Adrenal gland (tissue), 12 donors: ENCODE measurements around the gene CAMTA1. TPM values are rescaled to one million over a fixed set of nuclear protein-coding genes. Genes with fewer than 3 reads are reported as not detected.

Experiments used
- DNase-seq, 7 donors: peaks; one replicate each; pipeline ENCODE4 v3.0.0-alpha.2; 2019 to 2020
- H3K27ac ChIP-seq, 5 donors: fragments of 200-600 bp; sonication (generic) in 4 of 5; 1 replicate in 3 of 5; 2 replicates in 2 of 5; pipeline versions ENCODE4 v1.5.1 to v1.8.0; 2016 to 2020; ENCODE audit warnings: mild to moderate bottlenecking in 1 of 5
- H3K27me3 ChIP-seq: fragments of 200-600 bp; 2 replicates; pipeline ENCODE4 v1.8.0; 2021
- H3K36me3 ChIP-seq, 2 donors: fragments of 200-600 bp; replicated peaks in 1 of 2; 1 replicate in 1 of 2; 2 replicates in 1 of 2; pipeline versions ENCODE4 v1.5.1 to v1.8.0; 2018 to 2022
- H3K4me1 ChIP-seq, 2 donors: fragments of 200-600 bp; replicated peaks in 1 of 2; 1 replicate in 1 of 2; 2 replicates in 1 of 2; pipeline versions ENCODE4 v1.5.1 to v1.8.0; 2018 to 2021
- H3K4me3 ChIP-seq, 4 donors: fragments of 200-600 bp; sonication (generic) in 3 of 4; one replicate each; pipeline ENCODE4 v1.5.1; 2016 to 2018
- H3K9me3 ChIP-seq, 3 donors: fragments of 200-600 bp; sonication (generic) in 1 of 3; replicated peaks in 1 of 3; 1 replicate in 2 of 3; 2 replicates in 1 of 3; pipeline versions ENCODE4 v1.5.1 to v1.8.0; 2016 to 2021
- POLR2A ChIP-seq, 2 donors: fragments of 450-650 bp; IDR thresholded peaks; one replicate each; pipeline ENCODE4 v1.6.1; 2017; ENCODE audit warnings: antibody characterized with exemption in 2 of 2, mild to moderate bottlenecking in 2 of 2, moderate library complexity in 1 of 2
- WGBS, 4 donors: extraction: QIAGEN DNeasy Blood & Tissue Kit in 2 of 4; methylation state at CpG; one replicate each; pipeline versions ENCODE4 v1.1.5 to v1.1.7; 2013 to 2017; 5-methylcytosine and 5-hydroxymethylcytosine counted together
- intact Hi-C, 2 donors: fragments of 100-400 bp; cut with DNase I; formaldehyde crosslinking; loops; one replicate each; pipeline versions ENCODE4 v1.14.1 to v1.15.0; 2022 to 2023
- polyA plus RNA-seq, 3 donors: library from polyadenylated mRNA; stranded (reverse); fragments of 200-250 nt in 2 of 3; fragments of 350-450 nt in 1 of 3; fragmentation: Illumina TruSeq in 1 of 3; extraction: RNeasy Lipid Tissue Mini Kit (QIAGEN cat#74804) in 1 of 3; gene quantifications; one replicate each; pipeline ENCODE4 v1.2.3, GENCODE V29; 2013 to 2014
- total RNA-seq, 9 donors: library from RNA; depleted of rRNA in 4 of 9; stranded (reverse); fragments of >200 nt in 4 of 9; fragments of 120-200 nt in 1 of 9; fragmentation: NEBNext Ultra II Directional in 1 of 9; extraction: Animal tissue kit (Norgen Biotek cat#: 25700) in 1 of 9; gene quantifications; one replicate each; pipeline versions ENCODE4 v1.1.0 to v1.2.4, GENCODE V29; 2013 to 2023
- TF ChIP-seq, protein P1 (sequence below), 6 experiments: fragments of 450-650 bp in 4 of 6; fragments of 200-600 bp in 2 of 6; sonication (generic) in 1 of 6; IDR thresholded peaks; 1 replicate in 5 of 6; 2 replicates in 1 of 6; pipeline versions ENCODE4 v1.5.1 to v1.8.0; 2016 to 2021; ENCODE audit warnings: antibody characterized with exemption in 6 of 6, mild to moderate bottlenecking in 2 of 6, moderate library complexity in 1 of 6
- donor health status: healthy with polysubstance abuse.
- donor health status: Bipolar disorder and iron deficiency.
- donor health status: DM: yes; HTN: yes; CAD: no.
- donor health status: DM: no; HTN: no; CAD: no.
- donor health status: DM: no; HTN: no; CAD: no.
- donor health status: DM: yes; HTN: yes; CAD: no.

The CAMTA1 gene
- total and polyA plus RNA-seq, 12 donors, result 62.9 to 141 (median 96.9) TPM

DNA sequence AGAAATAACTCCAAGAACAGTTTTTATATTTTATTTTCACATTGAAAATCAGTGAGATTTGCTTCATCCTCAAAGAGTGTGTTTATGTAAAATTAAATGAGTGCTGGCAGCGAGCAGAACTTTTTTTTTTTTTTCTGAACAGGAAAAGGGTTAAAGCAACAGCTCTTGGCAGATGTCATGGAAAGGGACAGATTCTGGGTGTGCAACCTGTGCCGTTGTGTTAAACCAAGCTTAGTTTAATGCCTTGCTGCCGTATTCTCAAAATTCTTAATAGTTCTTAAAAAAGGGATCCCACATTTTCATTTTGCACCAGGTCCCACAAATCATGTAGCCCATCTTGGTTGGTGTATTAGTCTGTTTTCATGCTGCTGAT, 758.5 kb downstream of the CAMTA1 start:
- no peak overlapping the region for H3K4me3 ChIP-seq
- intact Hi-C loops, result no loop called here
- no peaks in the 10 kb centered on the region for H3K9me3 ChIP-seq
- no peaks in the 10 kb centered on the region for H3K36me3 ChIP-seq
- TF ChIP-seq, protein P1, sequence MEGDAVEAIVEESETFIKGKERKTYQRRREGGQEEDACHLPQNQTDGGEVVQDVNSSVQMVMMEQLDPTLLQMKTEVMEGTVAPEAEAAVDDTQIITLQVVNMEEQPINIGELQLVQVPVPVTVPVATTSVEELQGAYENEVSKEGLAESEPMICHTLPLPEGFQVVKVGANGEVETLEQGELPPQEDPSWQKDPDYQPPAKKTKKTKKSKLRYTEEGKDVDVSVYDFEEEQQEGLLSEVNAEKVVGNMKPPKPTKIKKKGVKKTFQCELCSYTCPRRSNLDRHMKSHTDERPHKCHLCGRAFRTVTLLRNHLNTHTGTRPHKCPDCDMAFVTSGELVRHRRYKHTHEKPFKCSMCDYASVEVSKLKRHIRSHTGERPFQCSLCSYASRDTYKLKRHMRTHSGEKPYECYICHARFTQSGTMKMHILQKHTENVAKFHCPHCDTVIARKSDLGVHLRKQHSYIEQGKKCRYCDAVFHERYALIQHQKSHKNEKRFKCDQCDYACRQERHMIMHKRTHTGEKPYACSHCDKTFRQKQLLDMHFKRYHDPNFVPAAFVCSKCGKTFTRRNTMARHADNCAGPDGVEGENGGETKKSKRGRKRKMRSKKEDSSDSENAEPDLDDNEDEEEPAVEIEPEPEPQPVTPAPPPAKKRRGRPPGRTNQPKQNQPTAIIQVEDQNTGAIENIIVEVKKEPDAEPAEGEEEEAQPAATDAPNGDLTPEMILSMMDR (IDR thresholded peaks at IDR 0.05), result no peak
- no peak for TF ChIP-seq POLR2A (IDR thresholded peaks at IDR 0.05)
- WGBS, 4 donors, result 64 to 78% (median 75%) methylated on average over 3 of the region's 3 CpGs
- DNase-seq, result no peak
- H3K27me3 ChIP-seq, result no peaks in the 10 kb centered on the region
- H3K4me1 ChIP-seq, result no peaks in the 10 kb centered on the region
- H3K27ac ChIP-seq, result no peak overlapping the region

DNA sequence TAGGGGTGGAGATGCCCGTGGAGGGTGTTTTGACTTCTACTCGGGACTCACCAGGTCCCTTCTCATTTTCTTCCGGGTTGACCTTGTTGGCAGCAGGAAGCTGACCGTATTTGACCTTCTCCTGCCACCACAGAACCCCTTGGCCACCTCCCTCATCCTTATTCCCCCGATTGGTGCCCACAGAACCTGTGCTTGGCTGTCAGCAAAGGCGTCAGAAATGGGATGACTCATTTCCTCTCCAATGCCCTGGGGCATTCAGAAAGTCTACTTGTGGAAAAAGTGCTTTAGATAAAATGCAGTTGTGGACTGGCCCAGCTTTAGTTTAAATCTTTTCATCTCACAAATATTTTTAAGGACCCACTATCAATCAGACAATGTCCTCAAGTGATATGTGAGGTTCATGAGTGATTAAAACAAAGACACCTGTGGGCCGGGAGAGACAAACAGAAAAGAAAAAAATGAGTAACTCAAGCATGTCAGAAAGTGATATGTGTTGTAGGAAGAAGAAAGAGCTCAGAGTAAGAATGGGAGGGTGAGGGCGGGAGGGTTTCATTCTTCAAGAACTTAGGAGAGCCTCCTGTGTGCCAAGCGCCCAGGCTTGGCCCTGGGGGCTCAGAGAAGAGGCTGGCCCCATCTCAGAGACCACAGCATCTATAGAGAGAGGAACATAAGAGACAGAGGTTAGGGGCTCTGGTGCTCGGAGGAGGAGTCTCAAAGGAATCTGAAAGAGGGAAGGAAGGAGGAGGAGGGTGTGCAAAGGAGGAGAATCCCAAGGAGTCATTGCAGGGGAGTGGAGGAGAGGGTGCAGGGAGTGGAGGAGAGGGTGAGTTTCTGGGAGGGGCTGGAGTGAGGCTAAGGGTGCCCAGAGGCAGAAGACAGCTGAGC, 764.3 kb downstream of the CAMTA1 start:
- intact Hi-C loops, result no loop called here

DNA sequence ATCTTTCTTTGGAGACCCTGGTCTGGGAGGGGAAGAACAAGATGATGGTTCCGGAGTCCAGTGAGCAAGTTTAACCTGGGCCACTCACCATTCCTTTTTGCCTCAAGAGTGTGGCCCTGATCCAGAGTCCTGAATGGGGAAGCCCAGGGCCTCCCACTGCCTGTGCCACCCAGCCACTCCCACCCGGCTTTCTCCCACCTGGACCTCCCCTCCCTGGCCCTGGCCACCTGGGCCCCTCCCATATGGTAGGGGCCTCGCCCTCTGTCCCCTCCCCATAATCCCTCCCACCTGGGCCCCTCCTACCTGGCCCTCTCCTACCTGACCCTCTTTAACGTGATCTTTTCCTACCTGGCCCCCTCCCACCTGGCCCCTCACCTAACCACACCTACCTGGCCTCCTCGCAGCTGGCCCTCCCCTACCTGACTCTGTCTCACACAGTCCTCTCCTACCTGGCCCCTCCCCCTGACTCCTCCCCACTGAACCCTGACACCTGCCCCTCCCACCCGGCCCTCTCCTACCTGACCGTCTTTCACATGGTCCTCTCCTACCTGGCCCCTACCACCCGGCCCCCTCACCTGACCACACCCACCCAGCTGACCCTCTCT, 765.1 kb downstream of the CAMTA1 start:
- intact Hi-C loops, result no loop called here
- Histone ChIP-seq H3K9me3 (no peaks in the 10 kb centered on the region), H3K27me3 (no peaks in the 10 kb centered on the region), H3K4me3 (no peak overlapping the region), H3K4me1 (no peaks in the 10 kb centered on the region), H3K27ac (no peak overlapping the region), H3K36me3 (no peaks in the 10 kb centered on the region)
- WGBS, 4 donors, result 80 to 84% (median 83%) methylated on average over 7 to 8 of the region's 8 CpGs
- TF ChIP-seq, protein P1 (IDR thresholded peaks at IDR 0.05), result no peak
- no peak for TF ChIP-seq POLR2A (IDR thresholded peaks at IDR 0.05)
- no peak for DNase-seq

More for the DNA sequence above, 764.3 kb downstream of the CAMTA1 start:
- no peaks in the 10 kb centered on the region for H3K4me1 ChIP-seq
- H3K27me3 ChIP-seq, result no peaks in the 10 kb centered on the region
- DNase-seq, result peak in 1 of 7 donors; percentile 75
- no peaks in the 10 kb centered on the region for H3K9me3 ChIP-seq
- H3K4me3 ChIP-seq, result no peak overlapping the region
- TF ChIP-seq, protein P1 (IDR thresholded peaks at IDR 0.05), result no peak
- no peak for TF ChIP-seq POLR2A (IDR thresholded peaks at IDR 0.05)
- peak overlapping the region in 1 of 5 donors; percentile 29 for H3K27ac ChIP-seq
- H3K36me3 ChIP-seq, result no peaks in the 10 kb centered on the region
- 42 to 53% (median 44%) methylated on average over 8 to 10 of the region's 10 CpGs for WGBS, 4 donors

DNA sequence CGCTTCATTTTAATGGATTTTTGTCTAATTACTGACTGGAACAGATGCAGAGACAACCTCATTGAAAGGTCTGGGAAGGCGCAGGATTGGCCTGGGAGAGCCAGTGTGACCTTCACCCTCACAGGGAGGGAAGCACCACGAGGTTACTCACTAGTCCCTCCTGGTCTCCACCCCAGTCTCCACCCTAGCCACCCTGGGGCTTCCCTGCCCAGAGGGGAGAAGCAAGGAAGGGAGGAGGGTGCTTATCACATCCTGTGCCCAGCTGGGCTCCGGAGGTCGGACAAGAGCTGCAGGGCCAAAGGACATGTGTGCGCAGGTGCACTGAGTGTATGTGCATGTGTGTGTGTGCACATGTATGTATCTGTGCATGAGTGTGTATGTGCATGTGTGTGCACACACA, 765.7 kb downstream of the CAMTA1 start:
- WGBS, 4 donors, result 55 to 78% (median 73%) methylated on average over 5 to 6 of the region's 6 CpGs
- intact Hi-C loops, result no loop called here
- Histone ChIP-seq H3K27ac (no peak overlapping the region), H3K36me3 (no peaks in the 10 kb centered on the region), H3K4me1 (no peaks in the 10 kb centered on the region), H3K27me3 (no peaks in the 10 kb centered on the region), H3K9me3 (no peaks in the 10 kb centered on the region), H3K4me3 (no peak overlapping the region)
- no peak for DNase-seq
- TF ChIP-seq, protein P1 (IDR thresholded peaks at IDR 0.05), result no peak
